ENCODE data around the gene RAP1GAP2. TPM values are rescaled to one million over a fixed set of nuclear protein-coding genes. Genes with fewer than 3 reads are reported as not detected.
A peak's percentile ranks its signal among the peaks of the same experiment; 100 is the strongest.
"Not testable (repeated sequence)": the region's sequence is repeated elsewhere in the genome, so short reads cannot be mapped to it uniquely, and the experiment has no call there.

The RAP1GAP2 gene
- total RNA-seq, 2 experiments from 2014 or later = 6.5 to 26.2 TPM

DNA sequence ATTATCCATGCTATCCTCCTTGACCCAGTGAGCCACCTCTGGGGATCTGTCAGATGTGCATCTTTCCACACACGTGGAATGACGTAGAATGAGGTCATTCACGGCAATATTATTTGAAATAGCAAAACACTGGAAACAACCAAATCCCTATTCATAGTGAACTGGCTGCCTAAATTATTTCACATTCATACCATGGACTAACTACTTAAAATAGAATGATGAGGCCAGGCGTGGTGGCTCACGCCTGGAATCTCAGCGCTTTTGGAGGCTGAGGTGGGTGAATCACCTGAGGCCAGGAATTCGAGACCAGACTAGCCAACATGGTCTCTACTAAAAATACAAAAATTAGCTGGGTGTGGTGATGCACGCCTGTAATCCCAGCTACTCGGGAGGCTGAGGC lies 75.5 kb downstream of the RAP1GAP2 start:
- CTCF ChIA-PET = no interaction called here
- Mint-ChIP-seq H3K27me3 (no peaks in the 10 kb centered on the region), H3K36me3 (no peaks in the 10 kb centered on the region), H3K4me1 (no peaks in the 10 kb centered on the region), H3K4me3 (no peak overlapping the region), H3K27ac (no peak overlapping the region), H3K9me3 (ENCODE audit: low read depth) (no peaks in the 10 kb centered on the region)
- ATAC-seq = no peak
- DNase-seq = no peak

DNA sequence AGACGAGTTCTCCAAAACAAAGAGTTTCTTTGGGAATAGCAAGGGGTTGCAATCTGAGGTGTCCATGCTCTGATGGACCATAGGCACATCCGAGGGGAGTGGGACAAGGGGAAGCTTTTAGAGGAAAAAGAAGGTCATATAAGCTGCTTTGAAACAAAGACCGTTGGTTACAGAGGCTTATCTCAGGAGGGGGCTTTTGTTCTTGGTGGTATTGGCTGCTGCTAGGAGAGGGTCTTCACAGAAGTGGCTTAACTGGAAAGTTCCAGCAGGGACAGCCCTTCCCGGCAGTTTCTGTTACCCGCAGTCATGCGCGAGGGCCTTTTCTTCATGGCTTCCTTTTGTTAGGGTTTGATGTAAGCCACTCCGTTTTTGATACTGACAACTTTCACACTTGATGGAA lies 76.0 kb downstream of the RAP1GAP2 start:
- H3K36me3 Mint-ChIP-seq = no peaks in the 10 kb centered on the region
- H3K27ac Mint-ChIP-seq = no peak overlapping the region
- CTCF ChIA-PET = no interaction called here
- no peaks in the 10 kb centered on the region for H3K27me3 Mint-ChIP-seq
- no peak for DNase-seq
- ATAC-seq = no peak
- H3K9me3 Mint-ChIP-seq (ENCODE audit: low read depth) = no peaks in the 10 kb centered on the region
- H3K4me1 Mint-ChIP-seq = no peaks in the 10 kb centered on the region
- no peak overlapping the region for H3K4me3 Mint-ChIP-seq

DNA sequence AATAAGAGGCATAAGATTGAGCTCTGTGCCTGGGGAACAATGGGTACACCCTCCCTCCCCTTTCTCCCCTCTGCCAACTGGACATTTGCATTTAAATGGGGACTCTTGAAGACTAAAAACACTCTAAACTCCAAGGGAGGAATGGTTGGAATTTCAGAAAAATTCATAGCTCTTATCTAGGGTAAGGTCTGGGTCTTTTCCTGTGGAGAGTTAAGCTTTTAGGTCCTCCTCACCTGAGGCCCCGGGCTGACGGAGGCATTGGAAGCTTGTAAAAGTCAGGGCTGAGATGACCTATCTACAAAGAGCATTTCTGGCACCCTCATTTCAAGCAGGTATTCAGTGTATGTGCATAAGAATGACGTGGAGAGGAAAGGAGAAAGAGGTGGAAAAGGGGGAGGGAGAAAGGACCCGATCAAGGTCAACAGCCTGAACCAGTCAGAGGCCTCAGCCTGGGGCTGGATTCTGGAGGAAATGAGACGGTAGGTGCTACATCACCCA lies 78.0 kb downstream of the RAP1GAP2 start:
- Mint-ChIP-seq H3K36me3 (no peaks in the 10 kb centered on the region), H3K9me3 (ENCODE audit: low read depth) (no peaks in the 10 kb centered on the region), H3K4me1 (no peaks in the 10 kb centered on the region), H3K27ac (no peak overlapping the region), H3K27me3 (no peaks in the 10 kb centered on the region), H3K4me3 (no peak overlapping the region)
- ATAC-seq (no peak), DNase-seq (no peak)
- CTCF ChIA-PET = interaction anchor here (0.6 kb wide), 1 partner anchor 23 kb away, joined by 3 read pairs; no protein-coding TSS in a partner anchor

DNA sequence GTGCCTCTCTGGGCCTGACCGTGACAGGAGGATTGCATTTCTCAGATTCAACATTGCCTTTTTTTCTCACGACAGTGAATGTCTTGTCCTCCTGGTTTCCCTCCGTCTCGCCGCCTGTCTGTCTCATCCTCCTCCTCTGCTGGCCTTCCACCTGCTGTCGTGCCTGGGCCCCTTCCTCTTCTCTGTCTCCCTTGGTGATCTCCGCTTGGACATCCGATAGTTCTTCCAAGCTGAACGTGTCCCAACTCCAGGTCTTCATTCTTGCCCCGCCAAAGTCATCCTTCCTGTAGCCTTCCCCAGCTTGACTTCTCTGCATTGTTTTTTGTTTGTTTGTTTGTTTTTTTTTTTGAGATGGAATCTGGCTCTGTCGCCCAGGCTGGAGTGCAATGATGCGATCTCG lies 79.4 kb downstream of the RAP1GAP2 start:
- Mint-ChIP-seq H3K27me3 (no peaks in the 10 kb centered on the region), H3K4me1 (no peaks in the 10 kb centered on the region), H3K36me3 (no peaks in the 10 kb centered on the region), H3K9me3 (ENCODE audit: low read depth) (no peaks in the 10 kb centered on the region), H3K27ac (no peak overlapping the region), H3K4me3 (no peak overlapping the region)
- CTCF ChIA-PET = no interaction called here
- ATAC-seq (no peak), DNase-seq (no peak)

DNA sequence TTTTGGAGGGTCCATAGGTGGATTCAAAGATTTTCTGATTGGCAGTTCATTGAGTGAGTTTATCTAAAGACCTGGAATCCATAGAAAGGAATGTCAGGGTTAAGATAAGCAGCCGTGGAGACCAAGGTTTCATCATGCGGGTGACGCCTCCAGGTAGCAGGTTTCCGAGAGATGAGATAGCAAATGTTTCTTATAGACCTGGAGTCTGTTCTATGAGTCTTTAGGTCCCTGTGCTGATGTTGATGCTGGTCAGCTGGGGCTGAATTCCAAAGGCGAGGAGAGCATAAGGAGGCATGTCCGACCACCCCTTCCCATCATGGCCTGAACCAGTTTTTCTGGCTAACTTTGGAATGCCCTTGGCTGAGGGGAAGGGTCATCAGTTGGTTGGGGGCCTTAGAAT lies 80.2 kb downstream of the RAP1GAP2 start:
- no peaks in the 10 kb centered on the region for H3K4me1 Mint-ChIP-seq
- no peak for DNase-seq
- CTCF ChIA-PET = no interaction called here
- no peaks in the 10 kb centered on the region for H3K36me3 Mint-ChIP-seq
- H3K27me3 Mint-ChIP-seq = no peaks in the 10 kb centered on the region
- H3K9me3 Mint-ChIP-seq (ENCODE audit: low read depth) = no peaks in the 10 kb centered on the region
- ATAC-seq = no peak
- no peak overlapping the region for H3K4me3 Mint-ChIP-seq
- no peak overlapping the region for H3K27ac Mint-ChIP-seq

DNA sequence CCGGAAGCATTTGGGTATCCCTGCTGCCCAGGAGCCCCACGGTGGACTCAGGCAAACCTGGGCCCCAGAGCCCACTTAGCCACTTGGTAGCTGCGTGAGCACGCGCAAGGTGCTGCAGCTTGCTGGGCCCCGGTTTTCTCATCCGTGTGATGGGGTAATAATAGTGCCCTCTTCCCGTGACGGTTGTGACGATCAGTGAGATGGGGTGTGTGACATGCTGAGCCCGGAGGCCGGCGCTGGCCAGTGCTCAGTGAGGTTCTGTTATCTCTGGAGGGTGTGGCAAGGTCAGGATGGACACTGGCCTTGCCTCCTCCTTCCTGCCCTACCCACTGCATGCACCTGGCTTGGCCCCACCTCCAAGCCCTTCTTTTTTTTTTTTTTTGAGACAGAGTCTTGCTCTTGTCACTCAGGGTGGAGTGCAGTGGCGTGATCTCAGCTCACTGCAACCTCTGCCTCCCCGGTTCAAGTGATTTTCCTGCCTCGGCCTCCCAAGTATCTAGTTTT lies 82.6 kb downstream of the RAP1GAP2 start:
- Mint-ChIP-seq H3K36me3 (no peaks in the 10 kb centered on the region), H3K27me3 (no peaks in the 10 kb centered on the region), H3K27ac (no peak overlapping the region), H3K4me3 (no peak overlapping the region), H3K4me1 (no peaks in the 10 kb centered on the region), H3K9me3 (ENCODE audit: low read depth) (no peaks in the 10 kb centered on the region)
- no peak for DNase-seq
- CTCF ChIA-PET = interaction anchor here (0.6 kb wide), 1 partner anchor 418 kb away, joined by 3 read pairs; no protein-coding TSS in a partner anchor
- ATAC-seq = no peak

DNA sequence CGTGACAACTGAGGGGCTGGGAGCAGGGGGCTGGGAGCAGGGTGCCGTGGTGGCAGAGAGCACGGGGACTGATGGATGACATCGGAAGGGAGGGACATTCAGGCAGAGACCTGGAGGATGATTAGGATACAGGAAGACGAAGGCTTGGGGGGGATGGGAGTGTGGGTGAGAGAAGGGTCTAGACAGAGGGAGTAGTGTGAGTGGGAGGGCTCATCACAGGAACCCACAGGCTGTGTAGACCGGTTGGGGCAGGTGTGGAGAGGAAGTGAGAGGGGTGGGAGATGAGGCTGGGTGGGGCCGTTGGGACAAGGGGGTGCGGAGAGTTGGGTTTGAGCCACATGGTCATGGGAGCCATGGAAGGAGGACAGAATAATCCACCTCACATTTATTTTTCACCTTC lies 83.8 kb downstream of the RAP1GAP2 start:
- CTCF ChIA-PET = no interaction called here
- ATAC-seq = no peak
- Mint-ChIP-seq H3K4me1 (no peaks in the 10 kb centered on the region), H3K9me3 (ENCODE audit: low read depth) (no peaks in the 10 kb centered on the region), H3K36me3 (no peaks in the 10 kb centered on the region), H3K27ac (no peak overlapping the region), H3K4me3 (no peak overlapping the region), H3K27me3 (no peaks in the 10 kb centered on the region)
- DNase-seq = no peak

DNA sequence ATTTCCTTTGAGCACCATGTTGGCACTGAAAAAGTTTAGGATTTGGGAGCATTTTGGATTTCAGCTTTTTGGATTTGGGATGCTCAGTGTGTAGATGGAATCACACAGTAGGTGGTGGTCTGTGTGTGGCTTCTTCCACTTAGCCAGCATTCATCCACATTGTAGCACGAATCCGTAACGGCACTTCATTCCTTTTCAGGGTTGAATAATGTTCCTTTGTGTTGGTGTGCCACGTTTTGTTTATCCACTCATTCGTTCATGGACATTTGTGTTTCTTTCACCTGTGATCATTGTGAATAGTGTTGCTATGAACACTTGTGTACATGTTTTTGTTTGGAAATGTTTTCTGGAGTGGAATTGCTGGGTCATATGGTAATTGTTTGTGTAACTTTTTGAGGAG lies 85.1 kb downstream of the RAP1GAP2 start:
- Mint-ChIP-seq H3K9me3 (ENCODE audit: low read depth) (no peaks in the 10 kb centered on the region), H3K27ac (no peak overlapping the region), H3K4me3 (no peak overlapping the region), H3K36me3 (no peaks in the 10 kb centered on the region), H3K27me3 (no peaks in the 10 kb centered on the region), H3K4me1 (no peaks in the 10 kb centered on the region)
- DNase-seq (no peak), ATAC-seq (no peak)
- CTCF ChIA-PET = no interaction called here

DNA sequence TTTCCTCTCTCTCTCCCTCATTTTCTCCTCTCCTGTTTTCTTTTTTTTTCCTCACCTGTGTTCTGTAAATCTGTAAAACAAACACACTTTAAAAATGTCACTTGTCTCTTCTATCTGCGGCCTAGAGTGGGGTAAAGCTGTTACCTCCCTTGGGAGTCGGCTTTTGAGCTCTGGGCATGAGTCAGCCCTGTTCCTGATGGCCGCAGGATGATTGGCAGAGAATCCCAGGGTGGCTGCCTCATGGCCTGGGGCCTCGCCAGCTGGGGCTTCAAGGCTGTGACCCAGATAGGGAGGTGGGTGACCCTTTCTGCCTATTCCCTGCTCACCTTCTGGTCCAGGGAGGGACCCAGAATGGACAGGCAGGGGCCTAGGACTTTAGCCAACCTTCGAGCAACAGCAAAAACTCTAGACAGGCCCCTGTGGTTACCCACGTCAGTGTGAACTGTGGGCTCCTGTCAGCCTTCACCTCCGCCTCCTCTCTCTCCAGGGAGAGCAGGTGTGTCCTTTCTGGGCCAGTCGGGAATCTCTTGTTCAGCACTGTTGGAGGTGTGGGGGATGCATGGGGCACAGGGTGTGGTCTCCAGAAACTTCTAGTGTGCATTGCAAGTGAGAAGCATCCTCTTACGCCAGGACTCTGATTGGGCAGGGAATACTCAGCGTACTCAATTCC lies 87.4 kb downstream of the RAP1GAP2 start:
- H3K4me3 Mint-ChIP-seq = no peak overlapping the region
- no peak overlapping the region for H3K27ac Mint-ChIP-seq
- CTCF ChIA-PET = interaction anchor here (0.6 kb wide), 1 partner anchor 397 kb away, joined by 3 read pairs; no protein-coding TSS in a partner anchor
- H3K4me1 Mint-ChIP-seq = no peaks in the 10 kb centered on the region
- ATAC-seq (no peak), DNase-seq (no peak)
- no peaks in the 10 kb centered on the region for H3K36me3 Mint-ChIP-seq
- no peaks in the 10 kb centered on the region for H3K9me3 Mint-ChIP-seq (ENCODE audit: low read depth)
- H3K27me3 Mint-ChIP-seq = no peaks in the 10 kb centered on the region

DNA sequence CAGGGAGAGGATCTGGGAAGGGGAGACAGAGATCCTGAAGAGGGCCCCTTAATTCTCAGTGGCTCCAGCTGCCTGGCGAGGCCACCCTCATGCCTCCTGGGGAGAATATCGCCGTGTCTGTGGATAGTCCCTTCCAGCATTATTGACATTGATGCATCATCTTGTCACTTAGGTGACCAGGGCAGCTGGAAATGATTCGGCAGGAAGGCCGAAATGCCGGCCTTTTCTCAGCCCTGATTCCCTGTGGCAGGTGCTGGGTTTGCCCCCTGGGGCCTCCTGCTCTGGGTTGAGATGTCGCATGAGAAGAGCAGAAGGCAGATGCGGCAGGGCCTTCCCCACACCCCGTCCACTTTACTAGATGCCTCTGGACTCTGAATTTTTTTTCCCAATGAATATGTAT lies 89.5 kb downstream of the RAP1GAP2 start:
- no peaks in the 10 kb centered on the region for H3K4me1 Mint-ChIP-seq
- CTCF ChIA-PET = no interaction called here
- H3K27ac Mint-ChIP-seq = no peak overlapping the region
- no peaks in the 10 kb centered on the region for H3K27me3 Mint-ChIP-seq
- H3K4me3 Mint-ChIP-seq = no peak overlapping the region
- no peaks in the 10 kb centered on the region for H3K36me3 Mint-ChIP-seq
- H3K9me3 Mint-ChIP-seq (ENCODE audit: low read depth) = no peaks in the 10 kb centered on the region
- DNase-seq (no peak), ATAC-seq (no peak)

DNA sequence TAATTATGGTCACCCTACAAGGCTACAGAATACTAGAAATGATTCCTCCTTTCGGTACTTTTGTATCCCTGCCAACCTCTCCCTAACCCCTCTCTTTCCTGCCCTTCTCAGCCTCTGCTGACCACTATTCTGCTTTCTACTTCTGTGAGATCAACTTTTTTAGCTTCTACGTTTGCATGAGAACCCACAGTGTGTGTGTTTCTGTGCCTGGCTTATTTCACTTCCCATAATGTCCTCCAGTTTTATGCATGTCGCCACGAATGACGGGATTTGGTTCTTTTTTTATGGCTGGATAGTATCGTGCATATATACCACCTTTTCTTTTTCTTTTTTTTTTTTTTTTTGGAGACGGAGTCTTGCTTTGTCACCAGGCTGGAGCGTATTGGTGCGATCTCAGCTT lies 92.1 kb downstream of the RAP1GAP2 start:
- Mint-ChIP-seq H3K4me3 (no peak overlapping the region), H3K27me3 (no peaks in the 10 kb centered on the region), H3K36me3 (no peaks in the 10 kb centered on the region), H3K9me3 (ENCODE audit: low read depth) (no peaks in the 10 kb centered on the region), H3K27ac (no peak overlapping the region), H3K4me1 (no peaks in the 10 kb centered on the region)
- CTCF ChIA-PET = no interaction called here
- no peak for DNase-seq
- no peak for ATAC-seq

DNA sequence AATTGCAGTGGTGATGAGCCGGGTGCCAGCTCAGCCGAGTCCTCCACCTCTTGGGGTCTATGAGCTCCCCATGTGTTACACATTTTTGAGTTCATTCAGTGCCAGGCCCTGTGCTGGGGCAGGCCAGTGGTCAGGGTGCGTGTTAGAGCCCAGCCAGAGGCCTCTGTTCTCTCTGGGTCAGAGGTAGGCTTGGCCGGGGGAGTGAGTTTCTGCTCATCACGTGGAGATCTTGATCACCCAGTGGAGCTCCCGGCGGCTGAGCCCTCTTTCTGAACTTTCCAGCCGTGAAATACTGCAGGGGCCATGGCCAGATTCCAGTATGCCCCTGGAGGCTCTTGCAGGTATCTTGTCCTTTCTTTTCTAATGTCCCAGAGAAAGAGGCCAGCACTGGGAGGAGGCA lies 93.0 kb downstream of the RAP1GAP2 start:
- Mint-ChIP-seq H3K27ac (no peak overlapping the region), H3K4me3 (no peak overlapping the region), H3K36me3 (no peaks in the 10 kb centered on the region), H3K27me3 (no peaks in the 10 kb centered on the region), H3K9me3 (ENCODE audit: low read depth) (no peaks in the 10 kb centered on the region), H3K4me1 (no peaks in the 10 kb centered on the region)
- ATAC-seq (no peak), DNase-seq (no peak)
- CTCF ChIA-PET = no interaction called here

DNA sequence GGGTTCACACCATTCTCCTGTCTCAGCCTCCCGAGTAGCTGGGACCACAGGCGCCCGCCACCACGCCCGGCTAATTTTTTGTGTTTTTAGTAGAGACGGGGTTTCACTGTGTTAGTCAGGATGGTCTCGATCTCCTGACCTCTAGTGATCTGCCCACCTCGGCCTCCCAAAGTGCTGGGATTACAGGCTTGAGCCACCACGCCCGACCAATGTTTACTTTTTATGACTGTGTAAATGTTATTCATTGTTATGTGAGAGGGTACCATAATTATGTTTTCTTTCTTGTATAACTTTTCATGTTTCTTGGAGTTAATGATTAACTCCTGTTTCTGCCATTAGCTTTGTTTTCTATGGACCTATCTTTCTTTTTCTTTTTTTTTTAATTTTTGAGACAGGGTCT lies 94.5 kb downstream of the RAP1GAP2 start:
- CTCF ChIA-PET; H3K27ac Mint-ChIP-seq; H3K27me3 Mint-ChIP-seq; ATAC-seq; H3K9me3 Mint-ChIP-seq (ENCODE audit: low read depth); H3K4me3 Mint-ChIP-seq; H3K4me1 Mint-ChIP-seq; DNase-seq; H3K36me3 Mint-ChIP-seq: not testable (repeated sequence)

DNA sequence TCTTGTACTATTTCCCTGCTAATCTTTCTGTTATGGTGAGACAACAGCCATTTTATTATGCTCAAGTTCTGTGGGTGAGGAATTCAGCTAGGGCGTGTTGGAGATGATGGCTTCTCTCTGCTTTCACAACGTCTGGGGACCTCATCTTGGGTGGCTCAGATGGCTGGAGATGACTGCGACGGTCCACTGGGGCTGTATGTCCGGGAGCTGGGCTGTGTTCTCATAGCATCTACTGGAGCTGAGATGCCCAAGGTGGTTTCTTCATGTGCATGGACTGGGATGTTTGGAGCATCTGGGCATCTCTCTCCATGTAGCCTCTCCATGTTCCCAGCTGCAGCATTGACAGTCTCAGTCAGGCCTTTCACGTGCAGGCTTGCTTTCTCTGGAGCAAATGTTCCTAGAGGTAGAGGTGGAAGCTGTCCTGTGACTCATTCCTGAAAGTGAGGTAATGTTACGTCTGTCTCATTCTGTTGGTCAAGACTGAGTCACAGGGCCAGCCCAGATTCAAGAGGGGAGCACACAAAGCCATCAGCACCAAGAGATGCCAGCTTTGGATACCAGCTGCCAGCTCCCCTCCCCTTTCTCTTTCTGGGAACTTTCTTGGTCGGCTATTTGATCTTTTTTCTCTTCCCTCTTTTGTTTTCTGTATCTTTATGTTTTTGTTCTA lies 96.2 kb downstream of the RAP1GAP2 start:
- Mint-ChIP-seq H3K27me3 (no peaks in the 10 kb centered on the region), H3K36me3 (no peaks in the 10 kb centered on the region), H3K9me3 (ENCODE audit: low read depth) (no peaks in the 10 kb centered on the region), H3K4me3 (no peak overlapping the region), H3K27ac (no peak overlapping the region), H3K4me1 (no peaks in the 10 kb centered on the region)
- CTCF ChIA-PET = interaction anchor here (1.7 kb wide), 1 partner anchor 39 kb away, joined by 4 read pairs; no protein-coding TSS in a partner anchor
- peak; percentile 23 for ATAC-seq
- no peak for DNase-seq
